RPMI7951 (cell line): ENCODE measurements around the gene RBM20. TPM values are rescaled to one million over a fixed set of nuclear protein-coding genes. Genes with fewer than 3 reads are reported as not detected.
A peak's percentile ranks its signal among the peaks of the same experiment; 100 is the strongest.

ENCODE experiments used
- DNase-seq: peaks from one replicate; pipeline ENCODE4 v3.0.0-alpha.2; 2012; ENCODE audit warnings: low read depth
- total RNA-seq: library from RNA; depleted of rRNA; stranded (reverse); fragments of >200 nt; shearing (Covaris generic); gene quantifications from 2 replicates; pipeline ENCODE4 v1.2.3, GENCODE V29; 2014

The RBM20 gene
- total RNA-seq, 1 experiment from 2014 or later: 0.36 TPM

GRCh38 chr10:110786172-110786571 lies 142.0 kb downstream of the RBM20 start:
- DNase-seq: no peak

GRCh38 chr10:110788620-110789385 lies 144.7 kb downstream of the RBM20 start:
- DNase-seq: no peak

GRCh38 chr10:110789604-110790433 lies 145.7 kb downstream of the RBM20 start:
- DNase-seq: no peak

GRCh38 chr10:110790913-110791506 lies 146.9 kb downstream of the RBM20 start:
- DNase-seq: no peak

GRCh38 chr10:110791541-110792073 lies 147.5 kb downstream of the RBM20 start:
- no peak for DNase-seq

- DNase-seq: no peak
These were observed 148.5 kb downstream of the RBM20 start for GRCh38 chr10:110792476-110793125.

GRCh38 chr10:110793128-110793812 lies 149.1 kb downstream of the RBM20 start:
- DNase-seq: no peak

- DNase-seq: no peak
These were observed 149.8 kb downstream of the RBM20 start for GRCh38 chr10:110793886-110794285.

GRCh38 chr10:110794808-110795207 lies 150.7 kb downstream of the RBM20 start:
- DNase-seq: peak; percentile 32

- DNase-seq: no peak
These were observed 153.3 kb downstream of the RBM20 start for GRCh38 chr10:110797416-110797815.

GRCh38 chr10:110798340-110798739 lies 154.2 kb downstream of the RBM20 start:
- DNase-seq: no peak

GRCh38 chr10:110802090-110802489 lies 158.0 kb downstream of the RBM20 start:
- DNase-seq: peak; percentile 64

- DNase-seq: peak; percentile 80
These were observed 158.6 kb downstream of the RBM20 start for GRCh38 chr10:110802551-110803238.

GRCh38 chr10:110803239-110803749 lies 159.2 kb downstream of the RBM20 start:
- no peak for DNase-seq

GRCh38 chr10:110803830-110804338 lies 159.7 kb downstream of the RBM20 start:
- DNase-seq: peak; percentile 17

GRCh38 chr10:110804376-110804775 lies 160.2 kb downstream of the RBM20 start:
- no peak for DNase-seq

GRCh38 chr10:110805292-110805691 lies 161.2 kb downstream of the RBM20 start:
- DNase-seq: peak; percentile 13

GRCh38 chr10:110806335-110806734 lies 162.2 kb downstream of the RBM20 start:
- DNase-seq: no peak

GRCh38 chr10:110808123-110808522 lies 164.0 kb downstream of the RBM20 start:
- DNase-seq: no peak

- DNase-seq: no peak
These were observed 164.5 kb downstream of the RBM20 start for GRCh38 chr10:110808615-110809014.
